GM12878 (cell line): Measurements from ENCODE around the gene LMF2. TPM values are rescaled to one million over a fixed set of nuclear protein-coding genes. Genes with fewer than 3 reads are reported as not detected.
A peak's percentile ranks its signal among the peaks of the same experiment; 100 is the strongest.

Experiments
- ATAC-seq: fragments of 200-7000 bp; cut with Tn5 transposase; 3 replicates; pipeline ENCODE4 v1.9.1; 2020; ENCODE audit warnings: mild to moderate bottlenecking, moderate library complexity
- BruUV-seq: library from RNA; stranded (reverse); fragments of 400-500 nt; replicated peaks from 2 replicates; lab custom pipeline; 2021; lab: Mats Ljungman, UMichigan
- CTCF ChIA-PET: fragments of 300-600 bp; sonication (Branson Sonifier 250); formaldehyde crosslinking; extraction: SDS; loops from one replicate; lab custom pipeline; 2021; ENCODE audit warnings: inconsistent platforms; lab: Yijun Ruan, JAX
- POLR2A ChIA-PET: fragments of 350-600 bp; formaldehyde crosslinking; extraction: SDS; loops from one replicate; lab custom pipeline; 2021; ENCODE audit warnings: inconsistent platforms; lab: Charles Lee
- RAD21 ChIA-PET: fragments of 300-600 bp; sonication (Branson Sonifier 250); formaldehyde crosslinking; loops from one replicate; lab custom pipeline; 2023; ENCODE audit warnings: antibody characterized with exemption; ENCODE audit not compliant: unreplicated experiment; lab: Charles Lee
- SMC1A ChIA-PET: fragments of 300-600 bp; sonication (Branson Sonifier 250); formaldehyde crosslinking; loops from one replicate; lab custom pipeline; 2023; ENCODE audit not compliant: unreplicated experiment, uncharacterized antibody; lab: Charles Lee
- DNase-seq: peaks from one replicate; pipeline ENCODE4 v3.0.0-alpha.2; 2011; ENCODE audit warnings: low read depth, low spot score
- FAIRE-seq: peaks from 3 replicates; lab custom pipeline; 2011; peaks lifted over from hg19 to GRCh38; lab: Jason Lieb, UNC
- H2AFZ ChIP-seq: 2 replicates; pipeline ENCODE4 v1.6.0; 2011; ENCODE audit warnings: low read depth, low read length, control low read depth; ENCODE audit not compliant: control insufficient read depth
- H3K27ac ChIP-seq: 2 replicates; pipeline ENCODE4 v1.5.1; 2011; ENCODE audit warnings: control low read depth; ENCODE audit not compliant: control insufficient read depth, insufficient read depth
- H3K27me3 ChIP-seq, 2 experiments: replicated peaks in 1 of 2; 2 replicates each; pipeline versions ENCODE4 v1.6.0 to v1.6.1; 2011; ENCODE audit warnings: low read length in 1 of 2; ENCODE audit not compliant: control insufficient read depth in 2 of 2, insufficient read depth in 2 of 2
- H3K36me3 ChIP-seq, 2 experiments: 2 replicates each; pipeline ENCODE4 v1.5.1; 2011; ENCODE audit warnings: low read length in 1 of 2; ENCODE audit not compliant: control insufficient read depth in 2 of 2, insufficient read depth in 2 of 2
- H3K4me1 ChIP-seq: 2 replicates; pipeline ENCODE4 v1.6.1; 2011; ENCODE audit warnings: mild to moderate bottlenecking, low read length, moderate library complexity, mixed read lengths; ENCODE audit not compliant: control insufficient read depth, insufficient read depth
- H3K4me2 ChIP-seq: 2 replicates; pipeline ENCODE4 v1.6.0; 2011; ENCODE audit warnings: control low read depth; ENCODE audit not compliant: control insufficient read depth, insufficient read depth
- H3K4me3 ChIP-seq: fragments of 200-600 bp; sonication (generic); 2 replicates; pipeline ENCODE4 v1.5.1; 2016
- H3K79me2 ChIP-seq: 2 replicates; pipeline ENCODE4 v1.6.0; 2011; ENCODE audit warnings: low read length; ENCODE audit not compliant: control insufficient read depth, insufficient read depth
- H3K9ac ChIP-seq: 2 replicates; pipeline ENCODE4 v1.8.0; 2011; ENCODE audit warnings: low read length, control low read depth, mixed read lengths; ENCODE audit not compliant: control insufficient read depth, insufficient read depth
- H3K9me3 ChIP-seq: replicated peaks from 3 replicates; pipeline ENCODE4 v1.5.1; 2011; ENCODE audit warnings: mild to moderate bottlenecking, low read length; ENCODE audit not compliant: control insufficient read depth, insufficient read depth
- H4K20me1 ChIP-seq: 2 replicates; pipeline ENCODE4 v1.6.0; 2011; ENCODE audit not compliant: control insufficient read depth, insufficient read depth
- E2F8 ChIP-seq: fragments of 450-650 bp; IDR thresholded peaks from 2 replicates; pipeline ENCODE4 v1.6.1; 2018; ENCODE audit warnings: mild to moderate bottlenecking, low read depth, moderate library complexity; ENCODE audit not compliant: partially characterized antibody
- GATAD2B ChIP-seq: fragments of 450-650 bp; conservative IDR thresholded peaks from 2 replicates; pipeline ENCODE4 v1.6.1; 2017; ENCODE audit warnings: low read depth, mild to moderate bottlenecking, moderate library complexity
- HCFC1 ChIP-seq: fragments of 150-350 bp; IDR thresholded peaks from 2 replicates; pipeline ENCODE4 v1.6.1; 2014; ENCODE audit warnings: low read length
- IRF3 ChIP-seq: fragments of 450-650 bp; IDR thresholded peaks from 2 replicates; pipeline ENCODE4 v1.6.1; 2014; ENCODE audit warnings: mild to moderate bottlenecking
- JUND ChIP-seq: IDR thresholded peaks from 2 replicates; pipeline ENCODE4 v1.6.1; 2012; ENCODE audit warnings: low read depth, mild to moderate bottlenecking, low read length, improper control_type of control experiment, moderate library complexity
- STAT3 ChIP-seq: IDR thresholded peaks from 2 replicates; pipeline ENCODE4 v1.6.1; 2011; ENCODE audit warnings: low read depth, low read length, improper control_type of control experiment
- TCF12 ChIP-seq: IDR thresholded peaks from 2 replicates; pipeline ENCODE4 v1.6.1; 2011; ENCODE audit warnings: low read depth, mild to moderate bottlenecking, low read length
- WGBS: methylation state at CpG from one replicate; pipeline ENCODE4 v1.1.6; 2016; ENCODE audit warnings: low lambda C conversion rate; ENCODE audit not compliant: insufficient replicate concordance, insufficient coverage; ENCODE audit errors: missing lambda C conversion rate; 5-methylcytosine and 5-hydroxymethylcytosine counted together
- in situ Hi-C: fragments of 300-500 bp; cut with MboI; formaldehyde crosslinking; loops from 9 replicates; pipeline ENCODE4 v1.14.3; 2018; ENCODE audit warnings: mixed read lengths
- intact Hi-C: fragments of 100-400 bp; cut with micrococcal nuclease; formaldehyde crosslinking; loops from one replicate; pipeline ENCODE4 v1.14.2; 2022; ENCODE audit not compliant: unreplicated experiment
- polyA plus RNA-seq, 11 experiments: library from polyadenylated mRNA; depleted of rRNA in 4 of 11; unstranded in 6 of 11; stranded (reverse) in 5 of 11; fragments of >200 nt; fragmentation: Nextera tagmentation in 4 of 11; fragmentation: Illumina TruSeq in 1 of 11; extraction: Ambion mirVana in 4 of 11; extraction: Trizol in 1 of 11; gene quantifications; 1 replicate in 1 of 11; 2 replicates in 10 of 11; pipeline versions ENCODE4 v1.2.1 to v1.2.3, GENCODE V29; 2011 to 2016; ENCODE audit warnings: inconsistent platforms in 2 of 11, missing spikeins in 2 of 11, low read depth in 1 of 11
- total RNA-seq, 4 experiments: library from RNA; depleted of rRNA in 3 of 4; stranded (reverse); fragments of >200 nt in 3 of 4; fragmentation: Illumina TruSeq in 1 of 4; extraction: Trizol in 1 of 4; gene quantifications; 2 replicates each; pipeline versions ENCODE4 v1.2.1 to v1.2.3, GENCODE V29; 2013 to 2021
- TF ChIP-seq, protein P1 (sequence below): fragments of 450-650 bp; IDR thresholded peaks from 2 replicates; pipeline ENCODE4 v1.6.1; 2017; ENCODE audit warnings: mild to moderate bottlenecking, moderate library complexity

The LMF2 gene
- total and polyA plus RNA-seq, 10 of the 15 experiments (the other 5 are each of a cell fraction or from before 2014, with no cell fraction given) = 0.08 to 57.5 (median 21.2) TPM

GRCh38 chr22:50470491-50470890 is 37.0 kb downstream of the LMF2 start:
- H3K27ac ChIP-seq = peak overlapping the region; percentile 92
- FAIRE-seq (no peak), ATAC-seq (peak; percentile 1), DNase-seq (no peak)
- peaks cover 8 to 24% of the 10 kb centered on the region in 2 experiments; a peak in 3 of 4 replicates for H3K36me3 ChIP-seq
- POLR2A ChIA-PET = interaction anchor here (1.0 to 2.1 kb wide), 4 partner anchors 10 to 55 kb away, joined by 4 to 10 read pairs (median 6); partner anchors contain the start of genes LMF2, NCAPH2 and SCO2
- H3K79me2 ChIP-seq = peaks cover 55% of the 10 kb centered on the region
- no peak overlapping the region for H2AFZ ChIP-seq
- peak overlapping the region; percentile 56; the same call in 1 of the 2 replicates for H3K4me3 ChIP-seq
- H3K9me3 ChIP-seq = no peaks in the 10 kb centered on the region
- peak overlapping the region; percentile 64; the same call in 1 of the 2 replicates for H3K9ac ChIP-seq
- in situ Hi-C loops (no loop called here), intact Hi-C loops (loop anchor here (10.0 kb wide), 1 partner anchor 226 kb away; the partner anchor contains the start of gene TUBGCP6)
- CTCF ChIA-PET = interaction anchor here (0.6 to 3.3 kb wide), 14 partner anchors 9 to 219 kb away, joined by 3 to 19 read pairs (median 4); partner anchors contain the start of genes HDAC10, MIOX and SCO2
- TF ChIP-seq GATAD2B = no peak
- TF ChIP-seq E2F8 = no peak
- TF ChIP-seq, protein P1, sequence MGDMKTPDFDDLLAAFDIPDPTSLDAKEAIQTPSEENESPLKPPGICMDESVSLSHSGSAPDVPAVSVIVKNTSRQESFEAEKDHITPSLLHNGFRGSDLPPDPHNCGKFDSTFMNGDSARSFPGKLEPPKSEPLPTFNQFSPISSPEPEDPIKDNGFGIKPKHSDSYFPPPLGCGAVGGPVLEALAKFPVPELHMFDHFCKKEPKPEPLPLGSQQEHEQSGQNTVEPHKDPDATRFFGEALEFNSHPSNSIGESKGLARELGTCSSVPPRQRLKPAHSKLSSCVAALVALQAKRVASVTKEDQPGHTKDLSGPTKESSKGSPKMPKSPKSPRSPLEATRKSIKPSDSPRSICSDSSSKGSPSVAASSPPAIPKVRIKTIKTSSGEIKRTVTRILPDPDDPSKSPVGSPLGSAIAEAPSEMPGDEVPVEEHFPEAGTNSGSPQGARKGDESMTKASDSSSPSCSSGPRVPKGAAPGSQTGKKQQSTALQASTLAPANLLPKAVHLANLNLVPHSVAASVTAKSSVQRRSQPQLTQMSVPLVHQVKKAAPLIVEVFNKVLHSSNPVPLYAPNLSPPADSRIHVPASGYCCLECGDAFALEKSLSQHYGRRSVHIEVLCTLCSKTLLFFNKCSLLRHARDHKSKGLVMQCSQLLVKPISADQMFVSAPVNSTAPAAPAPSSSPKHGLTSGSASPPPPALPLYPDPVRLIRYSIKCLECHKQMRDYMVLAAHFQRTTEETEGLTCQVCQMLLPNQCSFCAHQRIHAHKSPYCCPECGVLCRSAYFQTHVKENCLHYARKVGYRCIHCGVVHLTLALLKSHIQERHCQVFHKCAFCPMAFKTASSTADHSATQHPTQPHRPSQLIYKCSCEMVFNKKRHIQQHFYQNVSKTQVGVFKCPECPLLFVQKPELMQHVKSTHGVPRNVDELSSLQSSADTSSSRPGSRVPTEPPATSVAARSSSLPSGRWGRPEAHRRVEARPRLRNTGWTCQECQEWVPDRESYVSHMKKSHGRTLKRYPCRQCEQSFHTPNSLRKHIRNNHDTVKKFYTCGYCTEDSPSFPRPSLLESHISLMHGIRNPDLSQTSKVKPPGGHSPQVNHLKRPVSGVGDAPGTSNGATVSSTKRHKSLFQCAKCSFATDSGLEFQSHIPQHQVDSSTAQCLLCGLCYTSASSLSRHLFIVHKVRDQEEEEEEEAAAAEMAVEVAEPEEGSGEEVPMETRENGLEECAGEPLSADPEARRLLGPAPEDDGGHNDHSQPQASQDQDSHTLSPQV = no peak
- TF ChIP-seq HCFC1 = no peak
- TF ChIP-seq IRF3 = no peak
- no peak for TF ChIP-seq JUND
- TF ChIP-seq STAT3 = no peak
- TF ChIP-seq TCF12 = 0 out of 2 replicates have a peak, but pooled peaks have one; percentile 28
- no peaks in the 10 kb centered on the region for H3K27me3 ChIP-seq
- 13% methylated on average over 6 of the region's 6 CpGs for WGBS
- SMC1A ChIA-PET = interaction anchor here (1.1 to 1.9 kb wide), 5 partner anchors 28 to 84 kb away, joined by 3 to 4 read pairs (median 4); partner anchors contain the start of gene SCO2
- H3K4me1 ChIP-seq = peaks cover 52% of the 10 kb centered on the region
- BruUV-seq = no TSS peak
- H3K4me2 ChIP-seq = peak overlapping the region; percentile 99
- no peaks in the 10 kb centered on the region for H4K20me1 ChIP-seq
- RAD21 ChIA-PET = interaction anchor here (0.6 to 1.8 kb wide), 9 partner anchors 14 to 228 kb away, joined by 3 to 8 read pairs (median 3); partner anchors contain the start of genes LMF2, NCAPH2 and SCO2
